ENCODE measurements around the gene SERPIND1. TPM values are rescaled to one million over a fixed set of nuclear protein-coding genes. Genes with fewer than 3 reads are reported as not detected.

SERPIND1 gene
- polyA plus RNA-seq, 3 donors, result not detected

DNA sequence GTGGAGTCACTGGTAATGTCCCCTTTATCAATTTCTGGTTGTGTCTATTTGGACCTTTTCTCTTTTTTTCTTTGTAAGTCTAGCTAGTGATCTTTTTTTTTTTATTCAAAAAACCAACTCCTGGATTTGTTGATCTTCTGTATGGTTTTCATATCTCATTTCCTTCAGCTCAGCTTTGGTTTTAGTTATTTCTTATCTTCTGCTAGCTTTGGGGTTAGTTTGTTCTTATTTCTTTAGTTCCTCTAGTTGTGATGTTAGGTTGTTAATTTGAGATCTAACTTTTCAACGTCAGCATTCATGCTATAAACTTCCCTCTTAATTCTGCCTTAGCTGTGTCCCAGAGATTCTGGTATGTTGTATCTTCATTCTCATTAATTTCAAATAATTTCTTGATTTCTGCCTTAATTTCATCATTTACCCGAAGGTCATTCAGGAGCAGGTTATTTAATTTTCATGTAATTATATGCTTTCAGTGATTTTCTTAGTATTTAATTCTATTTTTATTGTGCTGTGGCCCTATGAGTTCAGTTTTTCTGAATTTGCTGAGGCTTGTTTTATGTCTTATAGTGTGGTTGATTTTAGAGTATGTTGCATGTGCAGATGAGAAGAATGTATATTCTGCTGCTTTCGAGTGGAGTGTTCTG, 55.7 kb downstream of the SERPIND1 start:
- Mint-ChIP-seq H3K9me3 (no peaks in the 10 kb centered on the region), H3K27ac (no peak overlapping the region), H3K27me3 (ENCODE audit: low read depth in 3 of 3) (no peaks in the 10 kb centered on the region)

DNA sequence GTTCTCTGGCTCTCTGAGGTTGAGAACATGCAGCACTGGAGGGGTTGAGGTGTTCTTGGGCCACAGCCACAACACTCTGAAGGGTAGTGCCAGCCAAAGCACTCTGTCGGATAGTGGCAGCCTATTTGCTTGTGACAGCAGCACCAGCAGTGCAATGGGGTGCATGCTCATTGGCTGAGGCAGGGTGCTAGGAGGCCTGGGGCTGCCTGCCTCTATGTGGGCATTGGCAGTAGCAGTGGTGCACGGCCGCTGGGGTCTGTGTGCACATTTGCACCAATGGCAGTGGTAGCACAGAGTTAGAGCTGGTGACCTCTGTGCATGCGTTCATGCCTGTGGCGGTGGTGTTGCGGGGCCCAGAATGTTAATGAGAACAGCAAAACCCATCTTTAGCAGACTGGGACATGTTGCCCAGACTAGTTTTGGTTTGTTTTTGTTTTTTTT, 59.3 kb downstream of the SERPIND1 start:
- H2AFZ ChIP-seq (ENCODE audit: insufficient read depth, low read depth, low read length, poor library complexity, severe bottlenecking), result no peak overlapping the region
- Mint-ChIP-seq H3K27ac (no peak overlapping the region), H3K27me3 (ENCODE audit: low read depth in 3 of 3) (no peaks in the 10 kb centered on the region), H3K36me3 (peaks cover 64 to 72% of the 10 kb centered on the region in 2 donors), H3K9me3 (peaks cover 0 to 2% (median 0%) of the 10 kb centered on the region in 7 donors), H3K4me3 (no peak overlapping the region), H3K4me1 (peaks cover 9% of the 10 kb centered on the region)
- no peaks in the 10 kb centered on the region for H3K9me3 ChIP-seq (replicated peaks in 1 of 2; ENCODE audit: control insufficient read depth in 1 of 2, insufficient read depth in 1 of 2, low read length in 2 of 2)
- H3K36me3 ChIP-seq (replicated peaks in 1 of 2; ENCODE audit: control insufficient read depth in 1 of 2, insufficient read depth in 2 of 2, low read length in 2 of 2), result peaks cover 49 to 72% of the 10 kb centered on the region in 2 donors
- TF ChIP-seq, protein P1, sequence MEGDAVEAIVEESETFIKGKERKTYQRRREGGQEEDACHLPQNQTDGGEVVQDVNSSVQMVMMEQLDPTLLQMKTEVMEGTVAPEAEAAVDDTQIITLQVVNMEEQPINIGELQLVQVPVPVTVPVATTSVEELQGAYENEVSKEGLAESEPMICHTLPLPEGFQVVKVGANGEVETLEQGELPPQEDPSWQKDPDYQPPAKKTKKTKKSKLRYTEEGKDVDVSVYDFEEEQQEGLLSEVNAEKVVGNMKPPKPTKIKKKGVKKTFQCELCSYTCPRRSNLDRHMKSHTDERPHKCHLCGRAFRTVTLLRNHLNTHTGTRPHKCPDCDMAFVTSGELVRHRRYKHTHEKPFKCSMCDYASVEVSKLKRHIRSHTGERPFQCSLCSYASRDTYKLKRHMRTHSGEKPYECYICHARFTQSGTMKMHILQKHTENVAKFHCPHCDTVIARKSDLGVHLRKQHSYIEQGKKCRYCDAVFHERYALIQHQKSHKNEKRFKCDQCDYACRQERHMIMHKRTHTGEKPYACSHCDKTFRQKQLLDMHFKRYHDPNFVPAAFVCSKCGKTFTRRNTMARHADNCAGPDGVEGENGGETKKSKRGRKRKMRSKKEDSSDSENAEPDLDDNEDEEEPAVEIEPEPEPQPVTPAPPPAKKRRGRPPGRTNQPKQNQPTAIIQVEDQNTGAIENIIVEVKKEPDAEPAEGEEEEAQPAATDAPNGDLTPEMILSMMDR (IDR thresholded peaks at IDR 0.05), result no peak
- intact Hi-C loops (cut with micrococcal nuclease), result no loop called here
- DNase-seq, result no peak
- WGBS (ENCODE audit: insufficient coverage), result 100% methylated on average over 6 of the region's 6 CpGs
- H3K4me1 ChIP-seq (ENCODE audit: control insufficient read depth in 1 of 2, insufficient read depth in 2 of 2, low read length in 2 of 2), result peaks cover 8 to 9% of the 10 kb centered on the region in 2 donors
- H3K27ac ChIP-seq (ENCODE audit: low read depth in 1 of 2, low read length in 2 of 2), result no peak overlapping the region
- H3K27me3 ChIP-seq (ENCODE audit: control insufficient read depth in 2 of 2, insufficient read depth in 2 of 2, low read length in 2 of 2), result no peaks in the 10 kb centered on the region
- H3K4me3 ChIP-seq (replicated peaks in 1 of 3; ENCODE audit: low read depth in 2 of 3, low read length in 3 of 3), result no peak overlapping the region
- no peak overlapping the region for H3K9ac ChIP-seq (ENCODE audit: insufficient read depth, low read length, poor library complexity, severe bottlenecking)
- peaks cover 16% of the 10 kb centered on the region for H3K79me2 ChIP-seq (ENCODE audit: insufficient read depth, low read length)
- H4K20me1 ChIP-seq (ENCODE audit: insufficient read depth, low read length), result peaks cover 33% of the 10 kb centered on the region
- no peak overlapping the region for H3K4me2 ChIP-seq (replicated peaks; ENCODE audit: extremely low read depth, low read length, poor library complexity, severe bottlenecking)

More for the DNA sequence above, 55.7 kb downstream of the SERPIND1 start:
- intact Hi-C loops (cut with micrococcal nuclease), result no loop called here
- DNase-seq, result no peak
- Histone ChIP-seq H4K20me1 (ENCODE audit: insufficient read depth, low read length) (peaks cover 5% of the 10 kb centered on the region), H3K27ac (ENCODE audit: low read depth in 1 of 2, low read length in 2 of 2) (no peak overlapping the region), H3K36me3 (replicated peaks in 1 of 2; ENCODE audit: control insufficient read depth in 1 of 2, insufficient read depth in 2 of 2, low read length in 2 of 2) (peaks cover 50 to 89% of the 10 kb centered on the region in 2 donors), H3K4me1 (ENCODE audit: control insufficient read depth in 1 of 2, insufficient read depth in 2 of 2, low read length in 2 of 2) (no peaks in the 10 kb centered on the region), H3K4me3 (replicated peaks in 1 of 3; ENCODE audit: low read depth in 2 of 3, low read length in 3 of 3) (no peak overlapping the region), H2AFZ (ENCODE audit: insufficient read depth, low read depth, low read length, poor library complexity, severe bottlenecking) (no peak overlapping the region), H3K4me2 (replicated peaks; ENCODE audit: extremely low read depth, low read length, poor library complexity, severe bottlenecking) (no peak overlapping the region), H3K79me2 (ENCODE audit: insufficient read depth, low read length) (no peaks in the 10 kb centered on the region), H3K9ac (ENCODE audit: insufficient read depth, low read length, poor library complexity, severe bottlenecking) (no peak overlapping the region), H3K27me3 (ENCODE audit: control insufficient read depth in 2 of 2, insufficient read depth in 2 of 2, low read length in 2 of 2) (no peaks in the 10 kb centered on the region), H3K9me3 (replicated peaks in 1 of 2; ENCODE audit: control insufficient read depth in 1 of 2, insufficient read depth in 1 of 2, low read length in 2 of 2) (no peaks in the 10 kb centered on the region)
- Mint-ChIP-seq H3K36me3 (peaks cover 83 to 94% of the 10 kb centered on the region in 2 donors), H3K4me1 (no peaks in the 10 kb centered on the region), H3K4me3 (no peak overlapping the region)
- WGBS (ENCODE audit: insufficient coverage), result 100% methylated on average over 1 of the region's 3 CpGs
- TF ChIP-seq, protein P1 (IDR thresholded peaks at IDR 0.05), result no peak

Data from CD14-positive monocyte (primary cell).